ENCODE data around the gene MAPT. TPM values are rescaled to one million over a fixed set of nuclear protein-coding genes. Genes with fewer than 3 reads are reported as not detected.
A peak's percentile ranks its signal among the peaks of the same experiment; 100 is the strongest.
"Not testable (repeated sequence)": the region's sequence is repeated elsewhere in the genome, so short reads cannot be mapped to it uniquely, and the experiment has no call there.

The MAPT gene
- polyA plus RNA-seq, 1 donor: 10.0 TPM

DNA sequence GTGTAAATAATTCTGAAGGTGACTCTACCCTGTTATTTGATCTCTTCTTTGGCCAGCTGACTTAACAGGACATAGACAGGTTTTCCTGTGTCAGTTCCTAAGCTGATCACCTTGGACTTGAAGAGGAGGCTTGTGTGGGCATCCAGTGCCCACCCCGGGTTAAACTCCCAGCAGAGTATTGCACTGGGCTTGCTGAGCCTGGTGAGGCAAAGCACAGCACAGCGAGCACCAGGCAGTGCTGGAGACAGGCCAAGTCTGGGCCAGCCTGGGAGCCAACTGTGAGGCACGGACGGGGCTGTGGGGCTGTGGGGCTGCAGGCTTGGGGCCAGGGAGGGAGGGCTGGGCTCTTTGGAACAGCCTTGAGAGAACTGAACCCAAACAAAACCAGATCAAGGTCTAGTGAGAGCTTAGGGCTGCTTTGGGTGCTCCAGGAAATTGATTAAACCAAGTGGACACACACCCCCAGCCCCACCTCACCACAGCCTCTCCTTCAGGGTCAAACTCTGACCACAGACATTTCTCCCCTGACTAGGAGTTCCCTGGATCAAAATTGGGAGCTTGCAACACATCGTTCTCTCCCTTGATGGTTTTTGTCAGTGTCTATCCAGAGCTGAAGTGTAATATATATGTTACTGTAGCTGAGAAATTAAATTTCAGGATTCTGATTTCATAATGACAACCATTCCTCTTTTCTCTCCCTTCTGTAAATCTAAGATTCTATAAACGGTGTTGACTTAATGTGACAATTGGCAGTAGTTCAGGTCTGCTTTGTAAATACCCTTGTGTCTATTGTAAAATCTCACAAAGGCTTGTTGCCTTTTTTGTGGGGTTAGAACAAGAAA is 109.8 kb downstream of the MAPT start:
- Histone ChIP-seq H3K4me1 (ENCODE audit: control insufficient read depth, insufficient read depth, low read length) (peaks cover 7% of the 10 kb centered on the region), H3K36me3 (ENCODE audit: control insufficient read depth, insufficient read depth, low read length) (no peaks in the 10 kb centered on the region), H3K4me3 (ENCODE audit: low read length) (no peak overlapping the region), H3K27ac (ENCODE audit: low read length) (no peak overlapping the region), H3K9me3 (ENCODE audit: control insufficient read depth, low read depth, low read length) (no peaks in the 10 kb centered on the region), H3K27me3 (ENCODE audit: control insufficient read depth, insufficient read depth, low read length) (no peaks in the 10 kb centered on the region)
- DNase-seq: peak; percentile 34 to 61
- WGBS (ENCODE audit: insufficient coverage, low lambda C conversion rate): no CpG with 5 or more reads among the region's 6 CpGs

DNA sequence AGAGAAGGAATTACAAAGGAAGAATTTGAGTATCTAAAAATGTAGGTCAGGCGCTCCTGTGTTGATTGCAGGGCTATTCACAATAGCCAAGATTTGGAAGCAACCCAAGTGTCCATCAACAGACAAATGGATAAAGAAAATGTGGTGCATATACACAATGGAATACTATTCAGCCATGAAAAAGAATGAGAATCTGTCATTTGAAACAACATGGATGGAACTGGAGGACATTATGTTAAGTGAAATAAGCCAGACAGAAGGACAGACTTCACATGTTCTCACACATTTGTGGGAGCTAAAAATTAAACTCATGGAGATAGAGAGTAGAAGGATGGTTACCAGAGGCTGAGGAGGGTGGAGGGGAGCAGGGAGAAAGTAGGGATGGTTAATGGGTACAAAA is 111.7 kb downstream of the MAPT start:
- WGBS (ENCODE audit: insufficient coverage, low lambda C conversion rate): 86% methylated on average over 1 of the region's 1 CpG

DNA sequence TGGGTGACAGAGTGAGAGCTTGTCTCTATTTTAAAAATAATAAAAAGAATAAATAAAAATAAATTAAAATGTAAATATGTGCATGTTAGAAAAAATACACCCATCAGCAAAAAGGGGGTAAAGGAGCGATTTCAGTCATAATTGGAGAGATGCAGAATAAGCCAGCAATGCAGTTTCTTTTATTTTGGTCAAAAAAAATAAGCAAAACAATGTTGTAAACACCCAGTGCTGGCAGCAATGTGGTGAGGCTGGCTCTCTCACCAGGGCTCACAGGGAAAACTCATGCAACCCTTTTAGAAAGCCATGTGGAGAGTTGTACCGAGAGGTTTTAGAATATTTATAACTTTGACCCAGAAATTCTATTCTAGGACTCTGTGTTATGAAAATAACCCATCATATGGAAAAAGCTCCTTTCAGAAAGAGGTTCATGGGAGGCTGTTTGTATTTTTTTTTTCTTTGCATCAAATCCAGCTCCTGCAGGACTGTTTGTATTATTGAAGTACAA is 113.2 kb downstream of the MAPT start:
- WGBS (ENCODE audit: insufficient coverage, low lambda C conversion rate): no CpG with 5 or more reads among the region's 2 CpGs
- no peaks in the 10 kb centered on the region for H3K27me3 ChIP-seq (ENCODE audit: control insufficient read depth, insufficient read depth, low read length)
- H3K4me3 ChIP-seq (ENCODE audit: low read length): no peak overlapping the region
- no peaks in the 10 kb centered on the region for H3K9me3 ChIP-seq (ENCODE audit: control insufficient read depth, low read depth, low read length)
- no peaks in the 10 kb centered on the region for H3K36me3 ChIP-seq (ENCODE audit: control insufficient read depth, insufficient read depth, low read length)
- H3K27ac ChIP-seq (ENCODE audit: low read length): no peak overlapping the region
- DNase-seq: no peak
- peaks cover 7% of the 10 kb centered on the region for H3K4me1 ChIP-seq (ENCODE audit: control insufficient read depth, insufficient read depth, low read length)

More for the DNA sequence above, 111.7 kb downstream of the MAPT start:
- H3K4me1 ChIP-seq (ENCODE audit: control insufficient read depth, insufficient read depth, low read length); H3K27me3 ChIP-seq (ENCODE audit: control insufficient read depth, insufficient read depth, low read length); H3K27ac ChIP-seq (ENCODE audit: low read length); H3K4me3 ChIP-seq (ENCODE audit: low read length); DNase-seq; H3K9me3 ChIP-seq (ENCODE audit: control insufficient read depth, low read depth, low read length); H3K36me3 ChIP-seq (ENCODE audit: control insufficient read depth, insufficient read depth, low read length): not testable (repeated sequence)

DNA sequence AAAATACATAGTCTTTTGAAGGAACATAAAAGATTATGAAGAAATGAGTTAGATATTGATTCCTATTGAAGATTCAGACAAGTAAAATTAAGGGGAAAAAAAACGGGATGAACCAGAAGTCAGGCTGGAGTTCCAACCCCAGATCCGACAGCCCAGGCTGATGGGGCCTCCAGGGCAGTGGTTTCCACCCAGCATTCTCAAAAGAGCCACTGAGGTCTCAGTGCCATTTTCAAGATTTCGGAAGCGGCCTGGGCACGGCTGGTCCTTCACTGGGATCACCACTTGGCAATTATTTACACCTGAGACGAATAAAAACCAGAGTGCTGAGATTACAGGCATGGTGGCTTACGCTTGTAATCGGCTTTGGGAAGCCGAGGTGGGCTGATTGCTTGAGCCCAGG is 114.2 kb downstream of the MAPT start:
- WGBS (ENCODE audit: insufficient coverage, low lambda C conversion rate): 90% methylated on average over 2 of the region's 9 CpGs
- H3K4me3 ChIP-seq (ENCODE audit: low read length): no peak overlapping the region
- peaks cover 6% of the 10 kb centered on the region for H3K4me1 ChIP-seq (ENCODE audit: control insufficient read depth, insufficient read depth, low read length)
- DNase-seq: no peak
- no peak overlapping the region for H3K27ac ChIP-seq (ENCODE audit: low read length)
- H3K9me3 ChIP-seq (ENCODE audit: control insufficient read depth, low read depth, low read length): no peaks in the 10 kb centered on the region
- no peaks in the 10 kb centered on the region for H3K36me3 ChIP-seq (ENCODE audit: control insufficient read depth, insufficient read depth, low read length)
- H3K27me3 ChIP-seq (ENCODE audit: control insufficient read depth, insufficient read depth, low read length): no peaks in the 10 kb centered on the region

DNA sequence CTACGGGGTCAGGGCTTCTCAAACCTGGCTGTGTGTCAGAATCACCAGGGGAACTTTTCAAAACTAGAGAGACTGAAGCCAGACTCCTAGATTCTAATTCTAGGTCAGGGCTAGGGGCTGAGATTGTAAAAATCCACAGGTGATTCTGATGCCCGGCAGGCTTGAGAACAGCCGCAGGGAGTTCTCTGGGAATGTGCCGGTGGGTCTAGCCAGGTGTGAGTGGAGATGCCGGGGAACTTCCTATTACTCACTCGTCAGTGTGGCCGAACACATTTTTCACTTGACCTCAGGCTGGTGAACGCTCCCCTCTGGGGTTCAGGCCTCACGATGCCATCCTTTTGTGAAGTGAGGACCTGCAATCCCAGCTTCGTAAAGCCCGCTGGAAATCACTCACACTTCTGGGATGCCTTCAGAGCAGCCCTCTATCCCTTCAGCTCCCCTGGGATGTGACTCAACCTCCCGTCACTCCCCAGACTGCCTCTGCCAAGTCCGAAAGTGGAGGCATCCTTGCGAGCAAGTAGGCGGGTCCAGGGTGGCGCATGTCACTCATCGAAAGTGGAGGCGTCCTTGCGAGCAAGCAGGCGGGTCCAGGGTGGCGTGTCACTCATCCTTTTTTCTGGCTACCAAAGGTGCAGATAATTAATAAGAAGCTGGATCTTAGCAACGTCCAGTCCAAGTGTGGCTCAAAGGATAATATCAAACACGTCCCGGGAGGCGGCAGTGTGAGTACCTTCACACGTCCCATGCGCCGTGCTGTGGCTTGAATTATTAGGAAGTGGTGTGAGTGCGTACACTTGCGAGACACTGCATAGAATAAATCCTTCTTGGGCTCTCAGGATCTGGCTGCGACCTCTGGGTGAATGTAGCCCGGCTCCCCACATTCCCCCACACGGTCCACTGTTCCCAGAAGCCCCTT is 115.6 kb downstream of the MAPT start:
- no peaks in the 10 kb centered on the region for H3K4me1 ChIP-seq (ENCODE audit: control insufficient read depth, insufficient read depth, low read length)
- H3K9me3 ChIP-seq (ENCODE audit: control insufficient read depth, low read depth, low read length): no peaks in the 10 kb centered on the region
- no peak for DNase-seq
- WGBS (ENCODE audit: insufficient coverage, low lambda C conversion rate): no CpG with 5 or more reads among the region's 33 CpGs
- no peak overlapping the region for H3K27ac ChIP-seq (ENCODE audit: low read length)
- H3K4me3 ChIP-seq (ENCODE audit: low read length): no peak overlapping the region
- H3K36me3 ChIP-seq (ENCODE audit: control insufficient read depth, insufficient read depth, low read length): no peaks in the 10 kb centered on the region
- no peaks in the 10 kb centered on the region for H3K27me3 ChIP-seq (ENCODE audit: control insufficient read depth, insufficient read depth, low read length)

- Histone ChIP-seq H3K9me3 (ENCODE audit: control insufficient read depth, low read depth, low read length) (no peaks in the 10 kb centered on the region), H3K36me3 (ENCODE audit: control insufficient read depth, insufficient read depth, low read length) (no peaks in the 10 kb centered on the region), H3K27me3 (ENCODE audit: control insufficient read depth, insufficient read depth, low read length) (no peaks in the 10 kb centered on the region), H3K4me1 (ENCODE audit: control insufficient read depth, insufficient read depth, low read length) (no peaks in the 10 kb centered on the region), H3K27ac (ENCODE audit: low read length) (no peak overlapping the region), H3K4me3 (ENCODE audit: low read length) (no peak overlapping the region)
- no peak for DNase-seq
- no CpG with 5 or more reads among the region's 16 CpGs for WGBS (ENCODE audit: insufficient coverage, low lambda C conversion rate)
Observed at GRCh38 chr17:46010597-46011186, 116.3 kb downstream of the MAPT start.

DNA sequence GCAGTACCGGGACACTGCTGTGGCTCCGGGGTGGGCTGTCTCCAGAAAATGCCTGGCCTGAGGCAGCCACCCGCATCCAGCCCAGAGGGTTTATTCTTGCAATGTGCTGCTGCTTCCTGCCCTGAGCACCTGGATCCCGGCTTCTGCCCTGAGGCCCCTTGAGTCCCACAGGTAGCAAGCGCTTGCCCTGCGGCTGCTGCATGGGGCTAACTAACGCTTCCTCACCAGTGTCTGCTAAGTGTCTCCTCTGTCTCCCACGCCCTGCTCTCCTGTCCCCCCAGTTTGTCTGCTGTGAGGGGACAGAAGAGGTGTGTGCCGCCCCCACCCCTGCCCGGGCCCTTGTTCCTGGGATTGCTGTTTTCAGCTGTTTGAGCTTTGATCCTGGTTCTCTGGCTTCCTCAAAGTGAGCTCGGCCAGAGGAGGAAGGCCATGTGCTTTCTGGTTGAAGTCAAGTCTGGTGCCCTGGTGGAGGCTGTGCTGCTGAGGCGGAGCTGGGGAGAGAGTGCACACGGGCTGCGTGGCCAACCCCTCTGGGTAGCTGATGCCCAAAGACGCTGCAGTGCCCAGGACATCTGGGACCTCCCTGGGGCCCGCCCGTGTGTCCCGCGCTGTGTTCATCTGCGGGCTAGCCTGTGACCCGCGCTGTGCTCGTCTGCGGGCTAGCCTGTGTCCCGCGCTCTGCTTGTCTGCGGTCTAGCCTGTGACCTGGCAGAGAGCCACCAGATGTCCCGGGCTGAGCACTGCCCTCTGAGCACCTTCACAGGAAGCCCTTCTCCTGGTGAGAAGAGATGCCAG is 117.6 kb downstream of the MAPT start:
- Histone ChIP-seq H3K9me3 (ENCODE audit: control insufficient read depth, low read depth, low read length) (no peaks in the 10 kb centered on the region), H3K27me3 (ENCODE audit: control insufficient read depth, insufficient read depth, low read length) (no peaks in the 10 kb centered on the region), H3K4me3 (ENCODE audit: low read length) (no peak overlapping the region), H3K36me3 (ENCODE audit: control insufficient read depth, insufficient read depth, low read length) (no peaks in the 10 kb centered on the region), H3K4me1 (ENCODE audit: control insufficient read depth, insufficient read depth, low read length) (no peaks in the 10 kb centered on the region), H3K27ac (ENCODE audit: low read length) (no peak overlapping the region)
- no peak for DNase-seq
- WGBS (ENCODE audit: insufficient coverage, low lambda C conversion rate): no CpG with 5 or more reads among the region's 28 CpGs

DNA sequence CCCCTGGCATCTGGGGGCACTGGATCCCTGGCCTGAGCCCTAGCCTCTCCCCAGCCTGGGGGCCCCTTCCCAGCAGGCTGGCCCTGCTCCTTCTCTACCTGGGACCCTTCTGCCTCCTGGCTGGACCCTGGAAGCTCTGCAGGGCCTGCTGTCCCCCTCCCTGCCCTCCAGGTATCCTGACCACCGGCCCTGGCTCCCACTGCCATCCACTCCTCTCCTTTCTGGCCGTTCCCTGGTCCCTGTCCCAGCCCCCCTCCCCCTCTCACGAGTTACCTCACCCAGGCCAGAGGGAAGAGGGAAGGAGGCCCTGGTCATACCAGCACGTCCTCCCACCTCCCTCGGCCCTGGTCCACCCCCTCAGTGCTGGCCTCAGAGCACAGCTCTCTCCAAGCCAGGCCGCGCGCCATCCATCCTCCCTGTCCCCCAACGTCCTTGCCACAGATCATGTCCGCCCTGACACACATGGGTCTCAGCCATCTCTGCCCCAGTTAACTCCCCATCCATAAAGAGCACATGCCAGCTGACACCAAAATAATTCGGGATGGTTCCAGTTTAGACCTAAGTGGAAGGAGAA is 118.2 kb downstream of the MAPT start:
- Histone ChIP-seq H3K36me3 (ENCODE audit: control insufficient read depth, insufficient read depth, low read length) (no peaks in the 10 kb centered on the region), H3K4me3 (ENCODE audit: low read length) (no peak overlapping the region), H3K27ac (ENCODE audit: low read length) (no peak overlapping the region), H3K9me3 (ENCODE audit: control insufficient read depth, low read depth, low read length) (no peaks in the 10 kb centered on the region), H3K27me3 (ENCODE audit: control insufficient read depth, insufficient read depth, low read length) (no peaks in the 10 kb centered on the region), H3K4me1 (ENCODE audit: control insufficient read depth, insufficient read depth, low read length) (no peaks in the 10 kb centered on the region)
- WGBS (ENCODE audit: insufficient coverage, low lambda C conversion rate): no CpG with 5 or more reads among the region's 11 CpGs
- DNase-seq: no peak

DNA sequence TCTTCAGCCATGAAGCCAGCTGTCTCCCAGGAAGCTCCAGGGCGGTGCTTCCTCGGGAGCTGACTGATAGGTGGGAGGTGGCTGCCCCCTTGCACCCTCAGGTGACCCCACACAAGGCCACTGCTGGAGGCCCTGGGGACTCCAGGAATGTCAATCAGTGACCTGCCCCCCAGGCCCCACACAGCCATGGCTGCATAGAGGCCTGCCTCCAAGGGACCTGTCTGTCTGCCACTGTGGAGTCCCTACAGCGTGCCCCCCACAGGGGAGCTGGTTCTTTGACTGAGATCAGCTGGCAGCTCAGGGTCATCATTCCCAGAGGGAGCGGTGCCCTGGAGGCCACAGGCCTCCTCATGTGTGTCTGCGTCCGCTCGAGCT is 118.8 kb downstream of the MAPT start:
- H3K4me3 ChIP-seq (ENCODE audit: low read length): no peak overlapping the region
- no peaks in the 10 kb centered on the region for H3K4me1 ChIP-seq (ENCODE audit: control insufficient read depth, insufficient read depth, low read length)
- H3K27ac ChIP-seq (ENCODE audit: low read length): no peak overlapping the region
- H3K9me3 ChIP-seq (ENCODE audit: control insufficient read depth, low read depth, low read length): no peaks in the 10 kb centered on the region
- no peak for DNase-seq
- no peaks in the 10 kb centered on the region for H3K27me3 ChIP-seq (ENCODE audit: control insufficient read depth, insufficient read depth, low read length)
- H3K36me3 ChIP-seq (ENCODE audit: control insufficient read depth, insufficient read depth, low read length): no peaks in the 10 kb centered on the region
- WGBS (ENCODE audit: insufficient coverage, low lambda C conversion rate): no CpG with 5 or more reads among the region's 7 CpGs
